Upper lobe of left lung (tissue), 4 donors: Measurements from ENCODE around the gene BANP.

ENCODE experiments used
- CTCF ChIP-seq, 6 experiments: fragments of 450-650 bp in 4 of 6; fragments of 200-600 bp in 2 of 6; sonication (generic) in 2 of 6; IDR thresholded peaks; one replicate each; pipeline ENCODE4 v1.5.1; 2016 to 2019; ENCODE audit warnings: antibody characterized with exemption in 6 of 6
- EP300 ChIP-seq, 4 donors: sonication (generic); formaldehyde crosslinking; IDR thresholded peaks; one replicate each; pipeline ENCODE4 v1.5.1; 2017; ENCODE audit warnings: antibody characterized with exemption in 4 of 4, control low read depth in 2 of 4
- POLR2A ChIP-seq, 4 donors: fragments of 450-650 bp; IDR thresholded peaks; one replicate each; pipeline ENCODE4 v1.5.1; 2016 to 2017; ENCODE audit warnings: antibody characterized with exemption in 4 of 4, mild to moderate bottlenecking in 2 of 4
- POLR2AphosphoS5 ChIP-seq, 2 donors: sonication (generic); formaldehyde crosslinking; IDR thresholded peaks; one replicate each; pipeline ENCODE4 v1.5.1; 2017; ENCODE audit warnings: antibody characterized with exemption in 2 of 2

- TF ChIP-seq CTCF (IDR thresholded peaks at IDR 0.05), result no peak
- TF ChIP-seq POLR2A (IDR thresholded peaks at IDR 0.05), result no peak
- no peak for TF ChIP-seq POLR2AphosphoS5 (IDR thresholded peaks at IDR 0.05)
- no peak for TF ChIP-seq EP300 (IDR thresholded peaks at IDR 0.05)
Measured at GRCh38 chr16:88118376-88118775, 167.1 kb downstream of the BANP start.
